Gastrocnemius medialis (tissue), 4 donors: ENCODE results near the gene PARD3B. TPM values are rescaled to one million over a fixed set of nuclear protein-coding genes. Genes with fewer than 3 reads are reported as not detected.

Experiments used
- ATAC-seq, 2 donors: fragments of 150-250 bp; one replicate each; pipeline ENCODE4 v1.9.1; 2016
- DNase-seq, 2 donors: peaks; one replicate each; pipeline ENCODE4 v3.0.0-alpha.2; 2019
- H3K27ac ChIP-seq, 4 donors: fragments of 200-600 bp; sonication (generic); 1 replicate in 1 of 4; 2 replicates in 3 of 4; pipeline ENCODE4 v1.5.1; 2016 to 2018; ENCODE audit warnings: mild to moderate bottlenecking in 2 of 4, moderate library complexity in 1 of 4
- H3K27me3 ChIP-seq, 3 donors: fragments of 200-600 bp; sonication (generic) in 2 of 3; 1 replicate in 1 of 3; 2 replicates in 2 of 3; pipeline versions ENCODE4 v1.5.1 to v1.6.0; 2016 to 2019; ENCODE audit warnings: mild to moderate bottlenecking in 1 of 3, moderate library complexity in 1 of 3
- H3K36me3 ChIP-seq, 2 donors: fragments of 200-600 bp; sonication (generic) in 1 of 2; one replicate each; pipeline ENCODE4 v1.5.1; 2017 to 2018
- H3K4me1 ChIP-seq, 2 donors: fragments of 200-600 bp; sonication (generic) in 1 of 2; one replicate each; pipeline ENCODE4 v1.5.1; 2016 to 2017; ENCODE audit warnings: mild to moderate bottlenecking in 2 of 2
- H3K4me3 ChIP-seq, 4 donors: fragments of 200-600 bp; sonication (generic) in 3 of 4; 1 replicate in 1 of 4; 2 replicates in 3 of 4; pipeline ENCODE4 v1.5.1; 2016 to 2019; ENCODE audit warnings: mild to moderate bottlenecking in 2 of 4
- H3K9me3 ChIP-seq, 3 donors: fragments of 200-600 bp; sonication (generic) in 2 of 3; 1 replicate in 1 of 3; 2 replicates in 2 of 3; pipeline ENCODE4 v1.5.1; 2016 to 2019
- POLR2A ChIP-seq, 2 donors: fragments of 450-650 bp; IDR thresholded peaks; one replicate each; pipeline ENCODE4 v1.6.1; 2017; ENCODE audit warnings: antibody characterized with exemption in 2 of 2, mild to moderate bottlenecking in 2 of 2, moderate library complexity in 2 of 2
- in situ Hi-C, 4 donors: fragments of 200-750 bp; cut with MboI; loops; one replicate each; pipeline versions ENCODE4 v1.15.0 to v1.8.0; 2017; ENCODE audit warnings: low sequenced_read_pairs in 4 of 4
- intact Hi-C: fragments of 100-400 bp; cut with DNase I; formaldehyde crosslinking; loops from one replicate; pipeline ENCODE4 v1.15.1; 2023; ENCODE audit warnings: low total_unique reads
- total RNA-seq, 4 donors: library from RNA; depleted of rRNA; stranded (reverse); fragments of >200 nt; gene quantifications; one replicate each; pipeline versions ENCODE4 v1.1.0 to v1.2.3, GENCODE V29; 2016
- TF ChIP-seq, protein P1 (sequence below), 5 experiments: fragments of 450-650 bp in 3 of 5; fragments of 200-600 bp in 2 of 5; sonication (generic) in 2 of 5; IDR thresholded peaks in 4 of 5; conservative IDR thresholded peaks in 1 of 5; 1 replicate in 4 of 5; 2 replicates in 1 of 5; pipeline ENCODE4 v1.5.1; 2016 to 2019; ENCODE audit warnings: antibody characterized with exemption in 5 of 5, mild to moderate bottlenecking in 3 of 5, moderate library complexity in 3 of 5

PARD3B gene
- total RNA-seq, 4 donors from 2014 or later = 2.2 to 15.5 (median 4.6) TPM

DNA sequence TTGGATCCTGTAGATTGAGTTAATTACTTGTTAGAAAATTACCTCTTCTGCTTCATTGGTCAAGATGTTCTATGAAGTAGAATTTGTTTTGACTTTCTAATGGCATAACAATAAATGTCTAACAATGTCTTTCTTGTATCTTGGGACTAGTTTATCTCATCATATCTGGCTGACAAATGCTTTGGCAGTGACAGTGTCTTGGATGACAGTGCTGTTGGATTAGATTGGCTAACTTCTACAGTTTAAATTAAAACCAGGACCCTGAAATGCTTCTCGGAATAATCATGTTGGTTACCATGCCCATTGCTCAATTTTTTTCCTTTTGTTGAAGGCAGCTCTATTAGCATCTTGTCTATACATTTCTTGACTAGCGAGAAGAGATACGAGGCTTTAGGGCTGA, 176.9 kb downstream of the PARD3B start:
- Histone ChIP-seq H3K4me3 (no peak overlapping the region), H3K9me3 (no peaks in the 10 kb centered on the region), H3K27ac (no peak overlapping the region), H3K27me3 (no peaks in the 10 kb centered on the region), H3K4me1 (no peaks in the 10 kb centered on the region), H3K36me3 (no peaks in the 10 kb centered on the region)
- intact Hi-C loops (no loop called here), in situ Hi-C loops (no loop called here)
- DNase-seq (no peak), ATAC-seq (no peak)
- TF ChIP-seq, protein P1, sequence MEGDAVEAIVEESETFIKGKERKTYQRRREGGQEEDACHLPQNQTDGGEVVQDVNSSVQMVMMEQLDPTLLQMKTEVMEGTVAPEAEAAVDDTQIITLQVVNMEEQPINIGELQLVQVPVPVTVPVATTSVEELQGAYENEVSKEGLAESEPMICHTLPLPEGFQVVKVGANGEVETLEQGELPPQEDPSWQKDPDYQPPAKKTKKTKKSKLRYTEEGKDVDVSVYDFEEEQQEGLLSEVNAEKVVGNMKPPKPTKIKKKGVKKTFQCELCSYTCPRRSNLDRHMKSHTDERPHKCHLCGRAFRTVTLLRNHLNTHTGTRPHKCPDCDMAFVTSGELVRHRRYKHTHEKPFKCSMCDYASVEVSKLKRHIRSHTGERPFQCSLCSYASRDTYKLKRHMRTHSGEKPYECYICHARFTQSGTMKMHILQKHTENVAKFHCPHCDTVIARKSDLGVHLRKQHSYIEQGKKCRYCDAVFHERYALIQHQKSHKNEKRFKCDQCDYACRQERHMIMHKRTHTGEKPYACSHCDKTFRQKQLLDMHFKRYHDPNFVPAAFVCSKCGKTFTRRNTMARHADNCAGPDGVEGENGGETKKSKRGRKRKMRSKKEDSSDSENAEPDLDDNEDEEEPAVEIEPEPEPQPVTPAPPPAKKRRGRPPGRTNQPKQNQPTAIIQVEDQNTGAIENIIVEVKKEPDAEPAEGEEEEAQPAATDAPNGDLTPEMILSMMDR (IDR thresholded peaks at IDR 0.05 in 4 of 5, conservative IDR thresholded peaks at IDR 0.05 in 1 of 5) = no peak

DNA sequence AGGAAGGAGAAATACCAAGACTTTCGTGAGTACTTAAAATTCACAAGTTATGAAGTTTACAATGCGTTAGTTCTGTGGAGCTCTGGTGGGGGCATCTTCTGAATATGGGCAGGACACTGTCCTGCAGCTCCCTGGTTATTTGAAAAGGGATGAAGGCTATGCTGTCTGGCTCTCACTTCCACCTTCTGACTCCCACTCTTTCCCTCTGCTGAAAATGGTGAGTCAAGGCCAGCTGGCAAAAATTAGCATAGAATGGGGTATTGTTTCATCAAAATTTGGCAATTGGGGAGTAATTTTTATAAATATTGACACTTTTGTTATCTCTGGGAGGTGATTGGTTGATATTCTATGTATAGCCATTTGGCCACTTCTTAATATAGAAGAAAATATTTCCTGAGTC, 177.4 kb downstream of the PARD3B start:
- DNase-seq = no peak
- Histone ChIP-seq H3K36me3 (no peaks in the 10 kb centered on the region), H3K27ac (no peak overlapping the region), H3K27me3 (no peaks in the 10 kb centered on the region), H3K4me3 (no peak overlapping the region), H3K9me3 (no peaks in the 10 kb centered on the region), H3K4me1 (no peaks in the 10 kb centered on the region)
- ATAC-seq = no peak
- in situ Hi-C loops (no loop called here), intact Hi-C loops (no loop called here)
- TF ChIP-seq, protein P1 (IDR thresholded peaks at IDR 0.05 in 4 of 5, conservative IDR thresholded peaks at IDR 0.05 in 1 of 5) = no peak
- TF ChIP-seq POLR2A (IDR thresholded peaks at IDR 0.05) = no peak

DNA sequence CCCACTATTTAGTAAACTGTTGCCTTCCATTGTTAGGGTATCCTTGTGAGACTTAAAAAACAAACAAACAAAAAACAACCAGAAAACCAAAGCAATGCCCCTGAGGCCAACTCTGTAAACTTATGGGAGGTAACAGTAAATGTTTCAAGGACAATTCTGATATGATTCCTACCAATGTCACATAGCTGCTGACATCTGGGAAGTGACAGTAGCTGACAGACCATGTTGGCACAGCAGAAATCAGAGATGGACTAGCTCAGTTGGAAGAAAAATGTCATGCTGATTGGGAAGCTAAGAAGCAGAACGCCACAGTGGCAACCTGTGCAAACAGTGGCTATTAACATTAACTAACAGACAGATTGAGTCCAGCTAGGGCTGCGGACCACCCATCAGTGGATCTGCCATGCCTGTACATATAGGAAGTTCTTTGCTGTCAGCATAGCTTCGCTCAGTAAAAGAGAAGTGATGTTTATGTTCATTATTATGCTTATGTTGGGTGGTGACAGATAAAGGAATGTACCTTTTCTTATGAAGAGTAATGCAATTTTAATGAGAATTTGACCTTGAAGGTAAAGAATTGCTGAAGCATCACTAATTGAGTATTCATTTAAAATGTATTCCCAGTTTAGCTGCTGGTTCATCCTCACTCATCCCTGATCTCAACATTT, 180.6 kb downstream of the PARD3B start:
- no peaks in the 10 kb centered on the region for H3K36me3 ChIP-seq
- intact Hi-C loops (no loop called here), in situ Hi-C loops (no loop called here)
- H3K4me1 ChIP-seq = no peaks in the 10 kb centered on the region
- H3K4me3 ChIP-seq = no peak overlapping the region
- no peak for DNase-seq
- no peaks in the 10 kb centered on the region for H3K27me3 ChIP-seq
- H3K27ac ChIP-seq = no peak overlapping the region
- H3K9me3 ChIP-seq = no peaks in the 10 kb centered on the region
- no peak for ATAC-seq
- no peak for TF ChIP-seq POLR2A (IDR thresholded peaks at IDR 0.05)
- TF ChIP-seq, protein P1 (IDR thresholded peaks at IDR 0.05 in 4 of 5, conservative IDR thresholded peaks at IDR 0.05 in 1 of 5) = no peak

DNA sequence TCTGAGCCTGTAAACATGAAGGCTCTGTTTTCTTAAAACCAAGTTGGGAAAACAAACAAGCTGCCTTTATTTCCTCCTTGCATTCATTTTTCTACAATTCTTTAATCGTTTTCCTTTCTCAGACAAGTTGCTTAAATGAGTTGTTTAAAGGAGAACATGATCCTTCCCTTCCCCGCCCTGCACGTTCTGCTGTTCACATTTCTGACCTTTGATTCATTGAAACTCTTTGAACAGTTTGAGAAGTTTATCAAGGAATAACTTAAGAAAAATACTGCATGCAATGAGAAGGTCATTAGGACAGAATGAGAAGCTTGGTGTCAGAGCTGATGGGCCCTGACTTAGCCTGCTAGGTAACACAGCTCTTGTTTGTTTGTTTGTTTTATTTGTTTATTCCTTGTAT, 181.6 kb downstream of the PARD3B start:
- no peak overlapping the region for H3K27ac ChIP-seq
- no peaks in the 10 kb centered on the region for H3K27me3 ChIP-seq
- no peak overlapping the region for H3K4me3 ChIP-seq
- intact Hi-C loops = no loop called here
- DNase-seq (no peak), ATAC-seq (no peak)
- in situ Hi-C loops = no loop called here
- H3K9me3 ChIP-seq = no peaks in the 10 kb centered on the region
- H3K36me3 ChIP-seq = no peaks in the 10 kb centered on the region
- no peak for TF ChIP-seq POLR2A (IDR thresholded peaks at IDR 0.05)
- TF ChIP-seq, protein P1 (IDR thresholded peaks at IDR 0.05 in 4 of 5, conservative IDR thresholded peaks at IDR 0.05 in 1 of 5) = no peak
- no peaks in the 10 kb centered on the region for H3K4me1 ChIP-seq

DNA sequence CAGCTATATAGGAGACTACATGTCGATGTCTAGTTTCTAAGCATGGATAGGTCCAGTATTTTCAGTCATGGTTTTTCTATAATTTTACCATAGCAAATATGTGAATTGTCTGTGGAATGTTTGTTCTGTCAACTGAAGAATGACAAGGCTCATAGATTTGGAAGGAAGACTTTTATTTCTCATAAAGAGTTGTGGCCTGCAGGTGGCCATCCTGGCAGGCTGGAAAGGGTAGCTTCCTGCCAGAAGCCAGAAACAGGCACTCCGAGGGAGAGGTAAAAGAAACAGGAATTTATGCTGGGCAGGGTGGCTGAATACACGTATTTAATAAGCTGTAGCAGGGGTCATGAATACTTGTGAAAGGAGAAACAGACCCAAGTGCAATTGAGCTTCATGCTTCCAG, 182.1 kb downstream of the PARD3B start:
- Histone ChIP-seq H3K36me3 (no peaks in the 10 kb centered on the region), H3K9me3 (no peaks in the 10 kb centered on the region), H3K27me3 (no peaks in the 10 kb centered on the region), H3K4me1 (no peaks in the 10 kb centered on the region), H3K27ac (no peak overlapping the region), H3K4me3 (no peak overlapping the region)
- intact Hi-C loops = no loop called here
- DNase-seq = no peak
- no peak for ATAC-seq
- in situ Hi-C loops = no loop called here
- TF ChIP-seq POLR2A (IDR thresholded peaks at IDR 0.05) = no peak
- TF ChIP-seq, protein P1 (IDR thresholded peaks at IDR 0.05 in 4 of 5, conservative IDR thresholded peaks at IDR 0.05 in 1 of 5) = no peak
